ENCODE data around the gene PLVAP. TPM values are rescaled to one million over a fixed set of nuclear protein-coding genes. Genes with fewer than 3 reads are reported as not detected.
A peak's percentile ranks its signal among the peaks of the same experiment; 100 is the strongest.

Gene PLVAP
- total and polyA plus RNA-seq, 5 donors from 2014 or later, result not detected

GRCh38 chr19:17326595-17326966, 50.6 kb downstream of the PLVAP start:
- Mint-ChIP-seq H3K4me3 (peak overlapping the region; percentile 44 to 75 (median 70)), H3K4me1 (peaks cover 0 to 18% (median 5%) of the 10 kb centered on the region in 4 donors), H3K9me3 (no peaks in the 10 kb centered on the region), H3K36me3 (peaks cover 5% of the 10 kb centered on the region), H3K27ac (no peak overlapping the region), H3K27me3 (peaks cover 6% of the 10 kb centered on the region)
- DNase-seq (no peak), ATAC-seq (ENCODE audit: low read depth in 2 of 2) (no peak)
- no peak overlapping the region for H3K27ac ChIP-seq (ENCODE audit: insufficient read depth, low read length, poor library complexity, severe bottlenecking)
- no peaks in the 10 kb centered on the region for H3K27me3 ChIP-seq (ENCODE audit: control insufficient read depth, insufficient read depth, low read length)
- no peaks in the 10 kb centered on the region for H3K9me3 ChIP-seq (ENCODE audit: control insufficient read depth in 2 of 2, low read length in 2 of 2)
- no peaks in the 10 kb centered on the region for H3K36me3 ChIP-seq (ENCODE audit: control insufficient read depth, insufficient read depth, low read length)
- no peak overlapping the region for H3K4me3 ChIP-seq (ENCODE audit: low read depth, low read length)
- peaks cover 26% of the 10 kb centered on the region for H3K4me1 ChIP-seq (ENCODE audit: control insufficient read depth, insufficient read depth, low read length, poor library complexity, severe bottlenecking)

GRCh38 chr19:17325881-17326594, 51.1 kb downstream of the PLVAP start:
- H3K27me3 ChIP-seq (ENCODE audit: control insufficient read depth, insufficient read depth, low read length), result no peaks in the 10 kb centered on the region
- Mint-ChIP-seq H3K27ac (no peak overlapping the region), H3K27me3 (peaks cover 6% of the 10 kb centered on the region), H3K36me3 (peaks cover 5% of the 10 kb centered on the region), H3K4me1 (peaks cover 0 to 18% (median 5%) of the 10 kb centered on the region in 4 donors), H3K4me3 (peak overlapping the region in 3 of 4 donors; percentile 9 to 73 (median 68)), H3K9me3 (no peaks in the 10 kb centered on the region)
- peaks cover 26% of the 10 kb centered on the region for H3K4me1 ChIP-seq (ENCODE audit: control insufficient read depth, insufficient read depth, low read length, poor library complexity, severe bottlenecking)
- H3K36me3 ChIP-seq (ENCODE audit: control insufficient read depth, insufficient read depth, low read length), result no peaks in the 10 kb centered on the region
- no peak overlapping the region for H3K27ac ChIP-seq (ENCODE audit: insufficient read depth, low read length, poor library complexity, severe bottlenecking)
- no peak overlapping the region for H3K4me3 ChIP-seq (ENCODE audit: low read depth, low read length)
- H3K9me3 ChIP-seq (ENCODE audit: control insufficient read depth in 2 of 2, low read length in 2 of 2), result no peaks in the 10 kb centered on the region
- DNase-seq (no peak), ATAC-seq (ENCODE audit: low read depth in 2 of 2) (no peak)

- peaks cover 5% of the 10 kb centered on the region for H3K36me3 Mint-ChIP-seq
These were observed 52.0 kb downstream of the PLVAP start for GRCh38 chr19:17325133-17325532.

GRCh38 chr19:17324357-17325114, 52.6 kb downstream of the PLVAP start:
- Histone ChIP-seq H3K9me3 (ENCODE audit: control insufficient read depth in 2 of 2, low read length in 2 of 2) (no peaks in the 10 kb centered on the region), H3K27me3 (ENCODE audit: control insufficient read depth, insufficient read depth, low read length) (no peaks in the 10 kb centered on the region), H3K36me3 (ENCODE audit: control insufficient read depth, insufficient read depth, low read length) (peaks cover 11% of the 10 kb centered on the region), H3K4me1 (ENCODE audit: control insufficient read depth, insufficient read depth, low read length, poor library complexity, severe bottlenecking) (peaks cover 23% of the 10 kb centered on the region), H3K4me3 (ENCODE audit: low read depth, low read length) (no peak overlapping the region), H3K27ac (ENCODE audit: insufficient read depth, low read length, poor library complexity, severe bottlenecking) (no peak overlapping the region)
- DNase-seq (no peak), ATAC-seq (ENCODE audit: low read depth in 2 of 2) (no peak)
- Mint-ChIP-seq H3K27ac (no peak overlapping the region), H3K36me3 (peaks cover 5% of the 10 kb centered on the region), H3K4me3 (peak overlapping the region in 1 of 4 donors; percentile 1), H3K27me3 (no peaks in the 10 kb centered on the region), H3K9me3 (no peaks in the 10 kb centered on the region), H3K4me1 (peaks cover 0 to 11% (median 5%) of the 10 kb centered on the region in 4 donors)

More at GRCh38 chr19:17325133-17325532, 52.0 kb downstream of the PLVAP start:
- Mint-ChIP-seq H3K4me1 (peaks cover 0 to 11% (median 5%) of the 10 kb centered on the region in 4 donors), H3K9me3 (no peaks in the 10 kb centered on the region), H3K27ac (no peak overlapping the region), H3K4me3 (peak overlapping the region in 2 of 4 donors; percentile 32 to 58), H3K27me3 (no peaks in the 10 kb centered on the region)
- Histone ChIP-seq H3K4me3 (ENCODE audit: low read depth, low read length) (no peak overlapping the region), H3K27me3 (ENCODE audit: control insufficient read depth, insufficient read depth, low read length) (no peaks in the 10 kb centered on the region), H3K27ac (ENCODE audit: insufficient read depth, low read length, poor library complexity, severe bottlenecking) (no peak overlapping the region), H3K9me3 (ENCODE audit: control insufficient read depth in 2 of 2, low read length in 2 of 2) (no peaks in the 10 kb centered on the region), H3K4me1 (ENCODE audit: control insufficient read depth, insufficient read depth, low read length, poor library complexity, severe bottlenecking) (peaks cover 26% of the 10 kb centered on the region), H3K36me3 (ENCODE audit: control insufficient read depth, insufficient read depth, low read length) (peaks cover 8% of the 10 kb centered on the region)
- ATAC-seq (ENCODE audit: low read depth in 2 of 2) (no peak), DNase-seq (no peak)

GRCh38 chr19:17323964-17324332, 53.2 kb downstream of the PLVAP start:
- ATAC-seq (ENCODE audit: low read depth in 2 of 2) (peak in 1 of 2 donors; percentile 34), DNase-seq (peak in 1 of 3 donors; percentile 45)
- Histone ChIP-seq H3K9me3 (ENCODE audit: control insufficient read depth in 2 of 2, low read length in 2 of 2) (no peaks in the 10 kb centered on the region), H3K36me3 (ENCODE audit: control insufficient read depth, insufficient read depth, low read length) (peaks cover 15% of the 10 kb centered on the region), H3K27me3 (ENCODE audit: control insufficient read depth, insufficient read depth, low read length) (no peaks in the 10 kb centered on the region), H3K4me3 (ENCODE audit: low read depth, low read length) (no peak overlapping the region), H3K4me1 (ENCODE audit: control insufficient read depth, insufficient read depth, low read length, poor library complexity, severe bottlenecking) (peaks cover 17% of the 10 kb centered on the region), H3K27ac (ENCODE audit: insufficient read depth, low read length, poor library complexity, severe bottlenecking) (no peak overlapping the region)
- Mint-ChIP-seq H3K36me3 (peaks cover 5% of the 10 kb centered on the region), H3K27me3 (no peaks in the 10 kb centered on the region), H3K4me1 (peaks cover 0 to 11% (median 5%) of the 10 kb centered on the region in 4 donors), H3K4me3 (no peak overlapping the region), H3K27ac (no peak overlapping the region), H3K9me3 (no peaks in the 10 kb centered on the region)

GRCh38 chr19:17323300-17323963, 53.7 kb downstream of the PLVAP start:
- H3K36me3 ChIP-seq (ENCODE audit: control insufficient read depth, insufficient read depth, low read length), result peaks cover 19% of the 10 kb centered on the region
- Mint-ChIP-seq H3K36me3 (peaks cover 5% of the 10 kb centered on the region), H3K4me1 (peaks cover 0 to 11% (median 5%) of the 10 kb centered on the region in 4 donors), H3K27me3 (no peaks in the 10 kb centered on the region), H3K9me3 (no peaks in the 10 kb centered on the region), H3K4me3 (peak overlapping the region in 1 of 4 donors; percentile 26), H3K27ac (no peak overlapping the region)
- H3K4me1 ChIP-seq (ENCODE audit: control insufficient read depth, insufficient read depth, low read length, poor library complexity, severe bottlenecking), result peaks cover 13% of the 10 kb centered on the region
- DNase-seq (no peak), ATAC-seq (ENCODE audit: low read depth in 2 of 2) (no peak)
- no peaks in the 10 kb centered on the region for H3K9me3 ChIP-seq (ENCODE audit: control insufficient read depth in 2 of 2, low read length in 2 of 2)
- no peak overlapping the region for H3K4me3 ChIP-seq (ENCODE audit: low read depth, low read length)
- H3K27ac ChIP-seq (ENCODE audit: insufficient read depth, low read length, poor library complexity, severe bottlenecking), result no peak overlapping the region
- H3K27me3 ChIP-seq (ENCODE audit: control insufficient read depth, insufficient read depth, low read length), result no peaks in the 10 kb centered on the region

- Histone ChIP-seq H3K36me3 (ENCODE audit: control insufficient read depth, insufficient read depth, low read length) (peaks cover 19% of the 10 kb centered on the region), H3K9me3 (ENCODE audit: control insufficient read depth in 2 of 2, low read length in 2 of 2) (no peaks in the 10 kb centered on the region), H3K4me3 (ENCODE audit: low read depth, low read length) (no peak overlapping the region), H3K4me1 (ENCODE audit: control insufficient read depth, insufficient read depth, low read length, poor library complexity, severe bottlenecking) (peaks cover 8% of the 10 kb centered on the region), H3K27me3 (ENCODE audit: control insufficient read depth, insufficient read depth, low read length) (no peaks in the 10 kb centered on the region), H3K27ac (ENCODE audit: insufficient read depth, low read length, poor library complexity, severe bottlenecking) (no peak overlapping the region)
- no peak for ATAC-seq (ENCODE audit: low read depth in 2 of 2)
- no peaks in the 10 kb centered on the region for H3K27me3 Mint-ChIP-seq
- no peaks in the 10 kb centered on the region for H3K9me3 Mint-ChIP-seq
- H3K4me3 Mint-ChIP-seq, result peak overlapping the region in 2 of 4 donors; percentile 26 to 27
- peak overlapping the region in 2 of 3 donors; percentile 63 to 73 for H3K27ac Mint-ChIP-seq
- peaks cover 0 to 11% (median 5%) of the 10 kb centered on the region in 4 donors for H3K4me1 Mint-ChIP-seq
- no peak for DNase-seq
- H3K36me3 Mint-ChIP-seq, result peaks cover 5% of the 10 kb centered on the region
These were observed 54.3 kb downstream of the PLVAP start for GRCh38 chr19:17322854-17323253.
